Testis (tissue), 2 donors: ENCODE results near the gene SHTN1.

ENCODE experiments used
- POLR2A ChIP-seq: fragments of 450-650 bp; IDR thresholded peaks from one replicate; pipeline ENCODE4 v1.6.1; 2017; ENCODE audit warnings: antibody characterized with exemption, mild to moderate bottlenecking, moderate library complexity
- TF ChIP-seq, protein P1 (sequence below), 3 experiments: fragments of 450-650 bp in 2 of 3; fragments of 200-600 bp in 1 of 3; sonication (generic) in 1 of 3; IDR thresholded peaks; one replicate each; pipeline ENCODE4 v1.5.1; 2016 to 2019; ENCODE audit warnings: antibody characterized with exemption in 3 of 3, mild to moderate bottlenecking in 2 of 3, moderate library complexity in 1 of 3

DNA sequence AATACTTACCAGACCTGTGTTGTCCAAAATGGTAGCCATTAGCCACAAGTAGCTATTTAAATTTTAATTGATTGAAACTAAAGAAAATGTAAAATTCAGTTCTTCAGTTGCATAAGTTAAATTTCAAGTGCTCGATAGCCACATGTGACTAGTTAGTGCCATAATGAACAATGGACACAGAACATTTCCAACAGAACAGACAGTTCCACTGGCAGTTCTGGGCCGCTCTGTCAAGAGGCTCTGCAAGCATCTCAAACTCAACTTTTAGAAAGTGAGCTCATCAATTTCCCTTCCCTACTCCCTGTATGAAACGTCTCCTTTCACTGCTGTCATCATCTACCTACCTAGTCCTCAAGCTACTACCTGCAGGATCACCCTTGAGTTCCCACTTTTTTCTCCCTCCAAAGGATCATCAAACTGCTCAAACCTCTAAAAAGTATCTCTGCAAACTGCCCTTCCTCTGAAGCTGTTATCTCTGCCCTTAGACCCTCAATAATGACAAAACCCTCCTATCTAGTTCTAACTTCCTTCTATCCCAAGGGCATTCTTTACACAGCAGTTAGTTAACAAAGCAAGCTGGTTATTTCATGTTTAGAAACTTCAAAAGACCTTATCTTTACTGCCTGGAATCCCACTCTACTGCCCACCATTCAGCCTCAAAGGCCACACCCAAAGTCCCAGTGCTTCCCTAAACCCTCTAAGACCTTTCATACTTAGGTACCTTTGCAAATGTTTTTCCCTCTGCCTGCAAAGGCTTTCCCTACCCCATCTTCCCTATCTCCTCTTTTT, 20.6 kb downstream of the SHTN1 start:
- TF ChIP-seq, protein P1, sequence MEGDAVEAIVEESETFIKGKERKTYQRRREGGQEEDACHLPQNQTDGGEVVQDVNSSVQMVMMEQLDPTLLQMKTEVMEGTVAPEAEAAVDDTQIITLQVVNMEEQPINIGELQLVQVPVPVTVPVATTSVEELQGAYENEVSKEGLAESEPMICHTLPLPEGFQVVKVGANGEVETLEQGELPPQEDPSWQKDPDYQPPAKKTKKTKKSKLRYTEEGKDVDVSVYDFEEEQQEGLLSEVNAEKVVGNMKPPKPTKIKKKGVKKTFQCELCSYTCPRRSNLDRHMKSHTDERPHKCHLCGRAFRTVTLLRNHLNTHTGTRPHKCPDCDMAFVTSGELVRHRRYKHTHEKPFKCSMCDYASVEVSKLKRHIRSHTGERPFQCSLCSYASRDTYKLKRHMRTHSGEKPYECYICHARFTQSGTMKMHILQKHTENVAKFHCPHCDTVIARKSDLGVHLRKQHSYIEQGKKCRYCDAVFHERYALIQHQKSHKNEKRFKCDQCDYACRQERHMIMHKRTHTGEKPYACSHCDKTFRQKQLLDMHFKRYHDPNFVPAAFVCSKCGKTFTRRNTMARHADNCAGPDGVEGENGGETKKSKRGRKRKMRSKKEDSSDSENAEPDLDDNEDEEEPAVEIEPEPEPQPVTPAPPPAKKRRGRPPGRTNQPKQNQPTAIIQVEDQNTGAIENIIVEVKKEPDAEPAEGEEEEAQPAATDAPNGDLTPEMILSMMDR (IDR thresholded peaks at IDR 0.05): no peak
- no peak for TF ChIP-seq POLR2A
